ENCODE data around the gene TH. TPM values are rescaled to one million over a fixed set of nuclear protein-coding genes. Genes with fewer than 3 reads are reported as not detected.

Gene TH
- total and polyA plus RNA-seq, 2 of the 8 experiments (the other 6 are each of a cell fraction or from before 2014, with no cell fraction given): 0.09 TPM; not detected in 1

GRCh38 chr11:2155511-2155910 is 16.1 kb downstream of the TH start (continued):
- TF ChIP-seq CHD7 (IDR thresholded peaks at IDR 0.05; ENCODE audit: insufficient replicate concordance, low read length): no peak
- TF ChIP-seq RFX5 (IDR thresholded peaks at IDR 0.05; ENCODE audit: borderline replicate concordance, low read depth, low read length): no peak
- no peak for TF ChIP-seq JUND (IDR thresholded peaks at IDR 0.05; ENCODE audit: low read length)
- no peak for TF ChIP-seq HDAC2 (IDR thresholded peaks at IDR 0.05; ENCODE audit: borderline replicate concordance in 1 of 2, low read depth in 2 of 2, low read length in 2 of 2)
- no peak for TF ChIP-seq E2F6 (IDR thresholded peaks at IDR 0.05)
- no peak for TF ChIP-seq EZH2 (IDR thresholded peaks at IDR 0.05; ENCODE audit: low read depth, low read length, severe bottlenecking)
- no peak for TF ChIP-seq RBBP5 (IDR thresholded peaks at IDR 0.05; ENCODE audit: borderline replicate concordance, low read depth, low read length)
- no peak for TF ChIP-seq KDM1A (IDR thresholded peaks at IDR 0.05; ENCODE audit: borderline replicate concordance, low read length)
- no peak for TF ChIP-seq BACH1 (IDR thresholded peaks at IDR 0.05; ENCODE audit: low read length)
- no peak for TF ChIP-seq ZNF274 (IDR thresholded peaks at IDR 0.05; ENCODE audit: borderline replicate concordance, extremely low read depth, low read length)
- no peak for TF ChIP-seq SIX5 (IDR thresholded peaks at IDR 0.05; ENCODE audit: low read depth, low read length)
